Spleen (tissue), 11 donors: ENCODE results near the gene CMSS1. TPM values are rescaled to one million over a fixed set of nuclear protein-coding genes. Genes with fewer than 3 reads are reported as not detected.

Experiments used
- DNase-seq: peaks from one replicate; pipeline ENCODE4 v3.0.0-alpha.2; 2020
- H3K27ac ChIP-seq, 8 donors: fragments of 200-600 bp; sonication (generic) in 7 of 8; 1 replicate in 4 of 8; 2 replicates in 4 of 8; pipeline versions ENCODE4 v1.5.0 to v1.8.0; 2016 to 2021; ENCODE audit warnings: inconsistent platforms in 4 of 8, mild to moderate bottlenecking in 4 of 8, moderate library complexity in 1 of 8
- H3K27me3 ChIP-seq, 7 donors: fragments of 200-600 bp; sonication (generic) in 6 of 7; replicated peaks in 1 of 7; 1 replicate in 4 of 7; 2 replicates in 3 of 7; pipeline versions ENCODE4 v1.5.0 to v1.8.0; 2016 to 2021; ENCODE audit warnings: inconsistent platforms in 3 of 7, mild to moderate bottlenecking in 1 of 7
- H3K36me3 ChIP-seq, 6 donors: fragments of 200-600 bp; sonication (generic) in 5 of 6; 1 replicate in 4 of 6; 2 replicates in 2 of 6; pipeline versions ENCODE4 v1.5.0 to v1.8.0; 2016 to 2021; ENCODE audit warnings: inconsistent platforms in 2 of 6
- H3K4me1 ChIP-seq, 6 donors: fragments of 200-600 bp; sonication (generic) in 5 of 6; 1 replicate in 3 of 6; 2 replicates in 3 of 6; pipeline versions ENCODE4 v1.5.0 to v1.8.0; 2016 to 2021; ENCODE audit warnings: inconsistent platforms in 3 of 6
- H3K4me3 ChIP-seq, 8 donors: fragments of 200-600 bp; sonication (generic) in 7 of 8; 1 replicate in 4 of 8; 2 replicates in 4 of 8; pipeline versions ENCODE4 v1.5.0 to v1.8.0; 2016 to 2021; ENCODE audit warnings: inconsistent platforms in 4 of 8, mild to moderate bottlenecking in 4 of 8, moderate library complexity in 2 of 8
- H3K9me3 ChIP-seq, 8 donors: fragments of 200-600 bp; sonication (generic) in 7 of 8; 1 replicate in 4 of 8; 2 replicates in 4 of 8; pipeline versions ENCODE4 v1.5.0 to v1.8.0; 2016 to 2021; ENCODE audit warnings: inconsistent platforms in 4 of 8
- POLR2A ChIP-seq, 3 donors: fragments of 450-650 bp; IDR thresholded peaks; one replicate each; pipeline ENCODE4 v1.5.1; 2017; ENCODE audit warnings: antibody characterized with exemption in 3 of 3, mild to moderate bottlenecking in 1 of 3
- POLR2AphosphoS5 ChIP-seq, 3 donors: sonication (generic); formaldehyde crosslinking; IDR thresholded peaks; one replicate each; pipeline ENCODE4 v1.5.1; 2017; ENCODE audit warnings: antibody characterized with exemption in 3 of 3
- WGBS, 5 donors: extraction: QIAGEN DNeasy Blood & Tissue Kit in 3 of 5; methylation state at CpG; one replicate each; pipeline versions ENCODE4 v1.1.5 to v1.1.7; 2013 to 2018; 5-methylcytosine and 5-hydroxymethylcytosine counted together
- intact Hi-C: fragments of 100-400 bp; cut with DNase I; formaldehyde crosslinking; loops from one replicate; pipeline ENCODE4 v1.15.0; 2023; ENCODE audit warnings: low total_unique reads
- polyA plus RNA-seq, 3 donors: library from polyadenylated mRNA; stranded (reverse); fragments of 200-250 nt; gene quantifications; one replicate each; pipeline ENCODE4 v1.2.1, GENCODE V29; 2013
- total RNA-seq, 7 donors: library from RNA; depleted of rRNA in 3 of 7; stranded (reverse); fragments of >200 nt in 3 of 7; fragmentation: NEBNext Ultra II Directional in 4 of 7; extraction: Animal tissue kit (Norgen Biotek cat#: 25700) in 4 of 7; gene quantifications; one replicate each; pipeline versions ENCODE4 v1.1.0 to v1.2.1, GENCODE V29; 2016 to 2021
- TF ChIP-seq, protein P1 (sequence below), 11 experiments: fragments of 200-600 bp in 7 of 11; fragments of 450-650 bp in 4 of 11; sonication (generic) in 4 of 11; IDR thresholded peaks in 8 of 11; conservative IDR thresholded peaks in 3 of 11; 1 replicate in 7 of 11; 2 replicates in 4 of 11; pipeline versions ENCODE4 v1.4.0 to v1.8.0; 2016 to 2021; ENCODE audit warnings: antibody characterized with exemption in 11 of 11, inconsistent platforms in 4 of 11, mild to moderate bottlenecking in 1 of 11
- donor health status: healthy with polysubstance abuse.
- donor health status: DM: no; HTN: no; CAD: no; lungs with moderate emphysema.
- donor health status: DM: no; HTN: no; CAD: no.
- donor health status: Bipolar disorder and iron deficiency.
- donor health status: healthy.
- donor health status: DM: no; HTN: no; CAD: no.
- donor health status: DM: yes; HTN: yes; CAD: no.

Gene CMSS1
- total and polyA plus RNA-seq, 10 donors = 6.9 to 30.1 (median 20.0) TPM

DNA sequence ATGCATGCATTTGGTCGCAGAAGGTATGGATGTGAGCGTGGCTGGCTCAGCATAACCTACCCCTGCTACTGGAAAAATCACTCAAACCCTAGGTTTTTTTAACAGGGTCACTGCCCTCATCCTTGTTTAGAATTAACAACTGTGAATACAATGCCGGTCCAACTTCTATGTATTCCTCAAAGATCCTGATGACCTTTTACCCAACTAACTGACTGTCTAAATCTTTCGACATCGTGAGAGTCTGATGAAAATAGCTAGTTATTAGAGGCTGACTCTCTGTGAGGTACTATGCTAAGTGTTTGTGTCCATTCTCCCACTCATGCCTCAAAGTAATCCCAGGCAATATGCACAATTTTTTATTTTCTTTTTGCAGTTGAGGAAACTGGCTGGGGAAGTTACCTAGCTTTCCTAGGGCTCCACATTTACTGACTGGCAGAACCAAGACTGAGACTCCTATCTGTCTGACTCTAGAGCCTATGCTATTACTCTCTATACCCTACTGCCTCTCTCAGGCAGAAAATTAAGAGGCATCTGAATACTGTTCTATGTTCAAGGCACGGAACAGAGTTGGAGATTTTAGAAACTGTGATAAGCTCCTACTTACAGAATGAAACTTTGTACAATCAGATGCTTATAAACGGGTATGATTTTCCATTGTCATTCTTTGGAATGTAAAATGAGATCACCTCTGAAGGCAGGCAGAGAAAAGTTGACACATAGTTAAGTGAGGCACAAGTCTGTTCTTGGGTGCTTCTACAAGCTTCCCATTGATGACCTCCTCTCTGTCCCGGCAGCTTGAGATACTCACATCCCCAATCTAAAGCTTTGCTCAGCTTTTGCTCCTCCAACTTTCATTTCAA is 240.3 kb downstream of the CMSS1 start:
- Histone ChIP-seq H3K9me3 (no peaks in the 10 kb centered on the region), H3K4me3 (no peak overlapping the region), H3K4me1 (peaks cover 0 to 16% (median 0%) of the 10 kb centered on the region in 6 donors), H3K36me3 (no peaks in the 10 kb centered on the region), H3K27ac (no peak overlapping the region), H3K27me3 (no peaks in the 10 kb centered on the region)
- intact Hi-C loops = no loop called here
- 89 to 95% (median 92%) methylated on average over 8 of the region's 8 CpGs for WGBS, 5 donors
- no peak for DNase-seq
- TF ChIP-seq POLR2AphosphoS5 (IDR thresholded peaks at IDR 0.05) = no peak
- no peak for TF ChIP-seq POLR2A (IDR thresholded peaks at IDR 0.05)
- TF ChIP-seq, protein P1, sequence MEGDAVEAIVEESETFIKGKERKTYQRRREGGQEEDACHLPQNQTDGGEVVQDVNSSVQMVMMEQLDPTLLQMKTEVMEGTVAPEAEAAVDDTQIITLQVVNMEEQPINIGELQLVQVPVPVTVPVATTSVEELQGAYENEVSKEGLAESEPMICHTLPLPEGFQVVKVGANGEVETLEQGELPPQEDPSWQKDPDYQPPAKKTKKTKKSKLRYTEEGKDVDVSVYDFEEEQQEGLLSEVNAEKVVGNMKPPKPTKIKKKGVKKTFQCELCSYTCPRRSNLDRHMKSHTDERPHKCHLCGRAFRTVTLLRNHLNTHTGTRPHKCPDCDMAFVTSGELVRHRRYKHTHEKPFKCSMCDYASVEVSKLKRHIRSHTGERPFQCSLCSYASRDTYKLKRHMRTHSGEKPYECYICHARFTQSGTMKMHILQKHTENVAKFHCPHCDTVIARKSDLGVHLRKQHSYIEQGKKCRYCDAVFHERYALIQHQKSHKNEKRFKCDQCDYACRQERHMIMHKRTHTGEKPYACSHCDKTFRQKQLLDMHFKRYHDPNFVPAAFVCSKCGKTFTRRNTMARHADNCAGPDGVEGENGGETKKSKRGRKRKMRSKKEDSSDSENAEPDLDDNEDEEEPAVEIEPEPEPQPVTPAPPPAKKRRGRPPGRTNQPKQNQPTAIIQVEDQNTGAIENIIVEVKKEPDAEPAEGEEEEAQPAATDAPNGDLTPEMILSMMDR (IDR thresholded peaks at IDR 0.05 in 8 of 11, conservative IDR thresholded peaks at IDR 0.05 in 3 of 11) = no peak

- H3K27ac ChIP-seq = no peak overlapping the region
- 88 to 95% (median 95%) methylated on average over 3 of the region's 3 CpGs for WGBS, 5 donors
- no peaks in the 10 kb centered on the region for H3K27me3 ChIP-seq
- TF ChIP-seq, protein P1 (IDR thresholded peaks at IDR 0.05 in 8 of 11, conservative IDR thresholded peaks at IDR 0.05 in 3 of 11) = no peak
- TF ChIP-seq POLR2A (IDR thresholded peaks at IDR 0.05) (no peak), POLR2AphosphoS5 (IDR thresholded peaks at IDR 0.05) (no peak)
- no peak for DNase-seq
- H3K4me1 ChIP-seq = peaks cover 0 to 21% (median 3%) of the 10 kb centered on the region in 6 donors
- H3K9me3 ChIP-seq = no peaks in the 10 kb centered on the region
- H3K4me3 ChIP-seq = no peak overlapping the region
- no peaks in the 10 kb centered on the region for H3K36me3 ChIP-seq
- intact Hi-C loops = no loop called here
Observed at GRCh38 chr3:100059472-100059871, 241.8 kb downstream of the CMSS1 start.

- Histone ChIP-seq H3K9me3 (no peaks in the 10 kb centered on the region), H3K4me1 (peaks cover 0 to 22% (median 3%) of the 10 kb centered on the region in 6 donors), H3K27ac (no peak overlapping the region), H3K4me3 (no peak overlapping the region), H3K36me3 (no peaks in the 10 kb centered on the region), H3K27me3 (no peaks in the 10 kb centered on the region)
- WGBS, 5 donors = 66 to 78% (median 69%) methylated on average over 7 of the region's 7 CpGs
- no peak for TF ChIP-seq POLR2AphosphoS5 (IDR thresholded peaks at IDR 0.05)
- TF ChIP-seq, protein P1 (IDR thresholded peaks at IDR 0.05 in 8 of 11, conservative IDR thresholded peaks at IDR 0.05 in 3 of 11) = no peak
- TF ChIP-seq POLR2A (IDR thresholded peaks at IDR 0.05) = no peak
- no peak for DNase-seq
- intact Hi-C loops = loop anchor here (10.0 kb wide), 1 partner anchor 226 kb away; no protein-coding TSS in a partner anchor
Observed at GRCh38 chr3:100060685-100061484, 243.2 kb downstream of the CMSS1 start.
